Raji (cell line): Measurements from ENCODE around the gene ADAM15.

ENCODE experiments used
- POLR2A ChIP-seq: IDR thresholded peaks from 2 replicates; pipeline ENCODE4 v1.6.1; 2011; ENCODE audit warnings: low read depth, low read length, control low read depth; ENCODE audit not compliant: insufficient read depth

Gene ADAM15

DNA sequence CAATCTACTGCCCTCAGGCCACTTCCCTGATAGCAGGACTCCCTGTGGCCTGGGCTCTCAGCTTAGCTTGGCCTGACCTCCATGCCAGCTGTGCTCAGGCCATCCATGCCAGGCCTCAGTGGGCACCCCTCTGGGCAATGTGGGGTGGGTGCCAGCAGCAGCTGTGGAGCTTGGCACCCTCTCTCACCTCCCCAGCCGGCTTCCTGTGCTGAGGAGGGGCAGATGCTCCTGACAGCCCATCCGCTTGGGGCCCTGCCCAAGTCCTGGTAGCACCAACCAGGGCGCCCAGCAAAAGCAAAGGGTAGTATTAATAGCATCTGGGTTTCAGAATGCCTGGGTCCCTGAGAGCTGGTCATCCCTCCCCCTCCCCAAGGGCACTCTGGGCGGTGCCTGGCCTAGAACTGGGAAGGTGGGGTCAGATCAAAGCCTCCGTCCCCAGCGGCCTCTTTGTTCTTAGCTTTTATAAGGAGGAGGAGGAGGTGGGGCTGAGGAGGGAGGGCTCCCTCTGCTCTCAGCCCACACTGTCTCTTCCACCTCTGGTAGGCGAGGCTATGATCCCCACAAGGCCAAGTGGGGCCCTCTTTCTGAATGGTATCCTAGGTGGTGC is 18.5 kb downstream of the ADAM15 start:
- TF ChIP-seq POLR2A = no peak

DNA sequence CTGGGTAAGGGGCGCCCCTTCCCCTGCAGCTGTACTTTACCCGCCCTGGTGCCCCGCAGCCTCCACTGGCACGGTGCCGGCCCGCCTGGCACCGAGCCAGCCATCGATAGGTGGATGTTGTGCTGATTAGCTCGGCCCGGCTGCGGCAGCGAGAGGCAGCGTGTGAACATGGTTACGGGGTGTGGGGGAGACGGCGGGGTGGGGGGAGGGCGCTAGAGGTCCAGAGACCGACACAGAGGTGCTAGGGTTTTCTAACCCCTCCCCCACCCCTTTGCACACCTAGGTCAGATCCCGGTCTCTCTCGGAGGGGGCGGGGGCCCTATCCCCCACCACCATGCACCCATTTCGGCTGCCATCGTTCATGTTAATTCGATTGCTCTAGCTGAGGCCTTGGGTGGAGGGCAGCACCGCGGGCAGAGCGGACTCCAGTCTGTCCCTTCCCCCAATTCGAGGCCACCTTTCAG is 19.1 kb downstream of the ADAM15 start:
- no peak for TF ChIP-seq POLR2A

DNA sequence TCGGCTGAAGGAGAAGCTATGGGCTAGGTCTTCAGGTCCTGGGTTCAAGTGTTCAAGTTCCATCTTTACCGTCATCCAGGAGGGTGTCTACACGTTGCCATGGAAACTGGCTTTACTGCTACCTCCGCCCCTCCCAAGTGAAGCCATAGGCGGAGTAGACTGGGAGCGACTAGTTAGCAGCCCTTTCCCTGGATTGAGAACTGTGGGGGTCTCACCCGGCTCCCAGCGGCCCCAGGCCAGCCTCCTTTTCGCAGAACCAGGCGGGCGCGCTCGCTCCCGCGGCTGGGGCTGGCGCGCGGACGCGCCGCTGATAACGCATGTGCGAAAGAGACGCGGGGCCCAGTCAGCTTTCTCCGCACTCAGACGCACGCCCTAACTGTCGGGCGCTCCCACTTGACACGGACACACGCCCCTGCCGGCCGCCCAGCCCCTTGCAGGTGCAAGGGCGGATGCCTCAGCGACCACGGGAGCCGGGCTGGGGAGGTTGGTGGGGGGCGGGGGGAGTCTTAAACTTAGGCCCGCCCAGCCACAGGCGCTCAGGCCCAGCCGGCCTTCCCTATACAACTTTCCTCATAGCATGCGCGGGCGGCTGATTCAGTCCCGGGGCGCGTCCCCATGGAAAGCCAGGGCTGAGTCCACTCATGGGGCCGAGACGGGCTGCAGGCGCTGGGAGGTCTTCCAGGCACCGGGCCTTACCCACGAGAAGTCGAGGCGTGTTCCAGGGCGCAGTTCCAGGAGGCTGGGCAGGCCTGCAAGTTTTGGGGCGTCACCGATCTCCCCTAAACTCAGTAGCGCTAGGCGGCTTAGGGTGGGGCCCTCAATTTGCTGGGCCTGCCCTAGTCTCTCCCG is 19.8 kb downstream of the ADAM15 start:
- TF ChIP-seq POLR2A = no peak

DNA sequence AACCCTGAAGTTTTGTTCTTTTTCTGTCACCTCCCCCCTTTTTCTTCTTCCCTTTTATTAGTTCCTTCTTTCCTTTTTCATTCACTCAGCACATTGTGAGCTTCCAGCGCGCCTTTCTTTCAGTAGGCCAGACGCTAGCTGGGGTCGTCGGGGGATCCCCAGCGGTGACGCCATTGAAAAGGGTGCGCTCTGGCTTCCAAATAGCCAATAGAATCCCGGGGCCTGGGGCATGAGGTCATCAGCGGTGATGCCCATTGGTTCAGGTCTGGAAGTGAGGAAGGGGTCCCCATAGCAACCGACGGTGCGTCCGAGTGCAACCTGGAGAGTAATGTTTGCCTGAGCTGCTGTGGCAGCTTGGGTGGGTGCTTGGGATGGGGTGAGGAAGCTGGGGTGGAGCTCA is 20.6 kb downstream of the ADAM15 start:
- no peak for TF ChIP-seq POLR2A

DNA sequence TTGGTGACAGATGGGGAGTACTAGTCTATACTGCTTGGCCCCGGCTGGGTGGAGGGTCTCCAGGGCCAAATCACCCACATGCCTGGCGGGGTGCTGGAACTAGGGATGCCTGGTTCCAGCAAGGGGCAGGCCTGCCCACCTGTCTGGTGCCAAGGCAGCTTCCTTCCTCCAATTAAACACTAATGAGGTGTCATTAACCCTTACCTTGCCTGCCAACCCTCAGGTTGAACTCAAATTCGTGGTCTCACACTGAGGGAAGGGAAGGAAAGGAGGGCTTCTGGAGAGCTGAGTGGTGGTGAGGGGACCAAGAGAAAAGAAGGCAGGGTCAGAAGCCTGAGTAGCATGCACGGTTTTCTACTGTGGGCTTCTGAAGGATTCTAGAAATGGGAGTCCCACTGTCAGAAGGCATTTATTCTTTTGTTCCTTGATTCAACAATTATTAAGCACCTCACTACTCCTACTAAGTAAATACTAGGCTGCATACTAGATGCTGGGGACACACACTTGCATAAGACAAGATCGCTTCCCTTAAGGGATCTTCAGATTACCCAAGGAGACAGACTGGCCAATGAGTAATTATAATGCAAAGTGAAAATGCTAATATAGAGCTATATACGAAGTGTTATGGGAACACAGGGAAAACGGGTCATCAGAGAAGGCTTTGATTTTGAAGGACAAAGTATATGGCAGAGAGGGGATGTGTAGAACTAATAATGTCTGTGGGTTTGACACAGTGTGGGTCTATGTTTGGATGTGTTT is 21.6 kb downstream of the ADAM15 start:
- no peak for TF ChIP-seq POLR2A

DNA sequence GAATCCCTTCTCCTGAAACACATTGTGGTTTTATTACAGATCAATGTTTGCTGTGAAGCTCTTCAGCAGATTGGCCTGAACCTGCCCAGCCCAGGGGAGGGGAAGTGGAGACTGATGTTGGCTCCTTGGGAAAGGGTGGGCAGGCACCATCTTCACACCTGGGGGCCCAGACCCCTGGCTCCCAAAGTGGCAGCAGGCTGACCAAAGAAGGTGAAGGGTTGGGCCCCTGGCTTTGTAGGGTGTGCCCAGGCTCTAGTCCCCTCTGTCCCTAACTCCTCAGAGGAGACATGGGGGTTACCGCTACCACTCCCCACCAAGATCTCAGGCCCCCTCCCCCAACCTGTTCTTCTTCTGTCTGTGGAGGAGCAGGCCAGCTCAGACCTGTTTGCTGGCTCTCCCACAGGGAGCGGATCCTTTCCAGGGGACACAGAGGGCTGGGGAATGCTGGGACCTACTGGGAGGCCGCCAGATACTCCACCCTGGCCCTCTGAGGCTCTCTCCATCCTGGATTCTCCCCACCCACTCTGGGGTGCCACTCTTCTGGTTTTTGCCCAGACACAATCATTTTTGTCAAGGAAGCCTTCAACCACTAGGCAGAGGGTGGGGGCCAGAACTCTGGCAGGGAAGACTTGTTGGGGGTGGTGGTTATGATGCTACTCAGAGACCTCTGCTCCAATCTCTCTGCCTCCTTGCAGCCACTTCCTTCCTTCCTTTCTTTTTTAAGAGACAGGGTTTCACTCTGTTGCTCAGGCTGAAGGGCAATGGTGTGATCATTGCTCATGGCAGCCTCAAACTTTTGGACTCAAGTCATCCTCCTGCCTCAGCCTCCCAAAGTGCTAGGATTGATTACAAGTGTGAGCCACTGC is 22.5 kb downstream of the ADAM15 start:
- TF ChIP-seq POLR2A = no peak

DNA sequence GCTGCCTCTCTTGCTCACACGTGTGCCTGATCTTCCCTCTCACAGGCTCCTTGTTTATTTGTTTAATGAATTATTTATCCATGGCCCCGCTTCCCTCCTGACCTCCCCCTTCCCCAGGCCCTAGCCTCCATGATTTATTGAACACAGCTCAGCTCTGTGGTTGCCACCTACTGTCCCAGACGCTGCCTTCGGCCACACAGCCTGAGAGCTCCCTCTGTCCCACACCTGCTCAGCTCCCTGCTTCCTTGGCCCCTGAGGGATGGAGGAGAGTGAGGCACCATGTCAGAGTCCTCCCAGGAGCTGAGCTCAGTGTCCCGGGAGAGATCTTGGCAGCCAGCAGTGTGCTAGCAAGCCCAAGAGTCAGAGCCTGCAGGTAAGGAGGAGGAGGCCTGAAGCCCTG is 24.4 kb downstream of the ADAM15 start:
- TF ChIP-seq POLR2A = no peak

DNA sequence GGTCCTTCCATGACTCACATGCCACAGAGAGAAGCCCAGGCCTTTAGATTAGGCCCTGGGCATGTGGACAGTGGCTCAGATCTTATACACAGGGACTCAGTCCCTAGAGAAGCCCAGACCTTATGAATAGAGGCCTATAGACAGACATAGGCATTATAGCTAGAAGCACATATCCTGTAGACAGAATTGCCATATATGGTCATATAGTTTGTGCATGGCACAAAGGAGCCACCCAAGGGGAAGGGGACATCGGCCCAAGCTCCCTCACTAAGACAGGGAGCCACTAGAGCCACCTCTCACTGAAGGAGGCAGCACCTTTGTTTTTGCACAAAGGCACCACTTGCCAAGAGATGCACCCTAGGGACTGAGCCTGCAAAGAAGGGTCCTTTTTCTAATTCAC is 25.3 kb downstream of the ADAM15 start:
- TF ChIP-seq POLR2A = no peak

DNA sequence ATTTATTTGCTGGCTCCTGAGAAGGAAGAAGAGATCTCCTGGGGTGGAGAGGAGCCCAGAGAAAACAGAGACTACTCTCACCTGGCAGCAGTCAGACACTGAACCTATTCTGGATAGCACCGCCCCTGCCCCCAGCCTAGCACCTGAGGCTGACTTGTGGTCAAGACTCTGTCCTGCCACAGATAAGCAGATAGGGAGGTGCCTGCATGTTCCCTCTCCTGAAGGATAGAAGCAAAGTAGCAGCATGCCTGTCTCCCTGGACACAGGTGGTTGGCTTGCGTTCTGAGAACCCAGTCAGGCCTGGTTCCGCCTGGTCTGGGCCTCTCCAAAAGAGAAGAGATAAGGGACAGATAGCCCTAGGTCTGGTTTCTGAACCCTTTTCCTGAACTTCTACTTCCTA is 26.2 kb downstream of the ADAM15 start:
- no peak for TF ChIP-seq POLR2A

DNA sequence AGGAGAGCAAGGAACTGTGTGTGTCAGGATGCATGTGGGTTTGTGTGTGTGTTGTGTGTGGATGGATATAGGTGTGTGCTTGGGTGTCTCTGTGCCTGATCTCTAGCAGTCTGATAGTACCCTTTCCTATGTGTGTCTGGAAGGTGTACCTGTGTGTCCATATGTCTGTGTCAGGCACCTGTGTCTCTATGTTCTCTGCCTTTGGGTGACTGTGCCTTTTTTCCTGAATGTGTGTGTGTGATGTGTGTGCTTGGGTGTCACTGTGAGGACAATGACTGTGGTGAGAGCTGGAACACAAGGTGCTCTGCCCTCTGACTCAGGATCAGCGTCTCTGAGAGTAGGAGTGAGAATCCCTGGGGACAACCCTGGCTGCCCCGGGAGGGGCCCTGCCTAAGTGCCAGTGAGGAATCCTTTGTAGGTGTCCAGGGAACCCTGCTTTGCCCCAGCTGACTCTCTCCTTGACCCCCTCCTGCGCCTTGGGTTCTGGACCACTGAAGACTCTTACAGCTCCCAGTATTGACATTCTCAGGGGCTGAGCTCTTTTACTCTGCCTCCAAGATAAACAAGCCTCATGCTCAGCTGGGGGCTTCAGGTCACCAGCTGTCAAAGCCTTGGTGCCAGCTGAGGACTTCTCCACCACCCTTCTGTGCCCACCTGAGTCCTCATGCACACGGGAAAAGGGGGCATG is 26.8 kb downstream of the ADAM15 start:
- TF ChIP-seq POLR2A = no peak

DNA sequence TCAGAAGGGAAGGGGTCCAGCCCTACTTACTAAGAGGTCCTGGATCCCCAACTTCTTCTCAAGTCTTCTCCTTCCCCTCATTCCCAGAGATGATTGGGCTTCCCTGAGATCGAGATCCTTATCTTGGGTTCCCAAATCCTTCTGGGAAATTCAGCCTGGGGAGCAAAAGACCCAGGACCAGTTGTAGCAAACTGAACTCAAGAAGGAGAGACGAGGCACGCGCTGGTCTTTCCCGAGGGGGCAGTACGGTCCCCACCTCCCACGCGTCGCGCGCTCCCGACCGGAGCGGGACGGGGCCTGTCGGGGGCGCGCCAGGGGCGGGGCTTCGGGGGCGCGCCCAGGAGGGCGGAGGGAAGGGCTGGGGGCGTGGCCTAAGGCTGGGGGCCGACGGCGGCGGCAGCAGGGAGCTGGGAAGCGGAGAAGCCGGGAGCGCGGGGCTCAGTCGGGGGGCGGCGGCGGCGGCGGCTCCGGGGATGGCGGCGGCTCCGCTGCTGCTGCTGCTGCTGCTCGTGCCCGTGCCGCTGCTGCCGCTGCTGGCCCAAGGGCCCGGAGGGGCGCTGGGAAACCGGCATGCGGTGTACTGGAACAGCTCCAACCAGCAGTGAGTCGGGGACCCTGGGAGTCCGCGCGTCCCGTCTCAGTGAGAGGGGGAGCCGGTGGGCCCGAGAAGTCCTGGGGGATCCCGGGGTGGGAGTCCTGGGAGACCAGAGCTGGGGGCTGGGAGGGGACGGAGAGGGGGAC is 27.5 kb downstream of the ADAM15 start, which contains the start of gene EFNA3:
Gene EFNA3 (plus strand): TSS at position 369 of the 741 bp plus-strand sequence. CDS start 105 bp downstream, at position 474.
- TF ChIP-seq POLR2A = no peak

DNA sequence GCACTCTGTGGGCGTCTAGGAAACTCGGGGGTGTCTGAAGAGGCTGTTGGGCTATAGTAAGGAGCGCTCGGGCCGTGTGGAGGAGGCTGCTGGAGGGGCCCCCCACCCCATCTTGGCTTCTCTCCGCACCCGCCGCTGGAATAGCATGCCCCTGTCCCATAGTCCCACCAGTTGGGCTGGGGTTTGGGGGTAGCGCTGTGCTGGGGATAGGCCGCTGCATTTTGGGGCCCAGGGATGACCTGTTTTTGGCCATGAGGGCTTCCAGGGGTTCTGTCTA is 28.0 kb downstream of the ADAM15 start:
- no peak for TF ChIP-seq POLR2A

DNA sequence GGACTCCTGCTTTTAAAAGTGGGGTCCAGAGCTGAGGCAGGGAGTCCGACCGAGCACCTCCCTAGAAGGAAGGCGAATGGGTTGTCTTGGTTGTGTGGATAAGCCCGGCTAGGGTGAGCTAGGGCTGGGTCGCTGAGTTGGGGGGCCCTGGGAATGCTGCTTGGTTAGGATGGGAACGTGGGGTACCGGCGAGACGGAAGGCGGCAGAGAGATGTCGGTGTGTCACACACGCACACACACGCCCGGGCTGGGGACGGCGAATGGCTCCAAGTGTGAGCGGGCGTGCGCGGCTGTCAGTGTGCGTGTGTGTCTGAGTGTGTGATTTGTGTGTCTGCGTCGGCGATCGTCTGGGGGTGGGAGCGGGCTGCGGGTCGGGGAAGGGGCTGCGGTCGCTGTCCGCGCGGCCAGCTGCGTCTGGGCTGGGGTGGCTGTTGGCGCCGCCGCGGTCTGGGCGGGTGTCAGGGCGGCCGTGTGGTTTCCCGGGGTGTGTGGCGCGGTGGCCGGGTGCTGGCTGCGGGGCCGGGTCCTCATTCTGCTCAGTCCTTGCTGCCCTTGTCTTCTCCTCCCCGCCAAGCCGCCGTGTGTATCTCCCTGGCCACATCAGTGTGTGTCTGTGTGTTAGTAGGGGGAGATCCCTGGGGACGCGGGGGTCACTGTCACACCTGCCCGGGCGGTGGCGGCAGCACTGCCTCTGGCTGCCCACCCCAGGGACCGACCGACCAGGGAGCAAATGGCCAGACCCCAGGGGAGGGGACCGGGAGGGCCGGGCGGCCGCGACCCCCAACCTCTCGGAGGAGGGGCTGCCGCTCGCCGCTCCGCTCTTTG is 28.6 kb downstream of the ADAM15 start:
- no peak for TF ChIP-seq POLR2A
